ENCODE results near the gene GTPBP2.
A peak's percentile ranks its signal among the peaks of the same experiment; 100 is the strongest.
"Not testable (repeated sequence)": the region's sequence is repeated elsewhere in the genome, so short reads cannot be mapped to it uniquely, and the experiment has no call there.

The GTPBP2 gene

GRCh38 chr6:43658161-43658560 lies 29.1 kb upstream of the GTPBP2 start:
- FAIRE-seq = no peak

- no peak for FAIRE-seq
Measured at GRCh38 chr6:43657221-43657802, 28.2 kb upstream of the GTPBP2 start.

GRCh38 chr6:43652822-43653221 lies 23.8 kb upstream of the GTPBP2 start:
- not testable (repeated sequence) for FAIRE-seq

- no peak for FAIRE-seq
Measured at GRCh38 chr6:43648248-43648647, 19.2 kb upstream of the GTPBP2 start.

GRCh38 chr6:43647613-43648012 lies 18.5 kb upstream of the GTPBP2 start:
- FAIRE-seq = no peak

GRCh38 chr6:43645613-43645964 lies 16.5 kb upstream of the GTPBP2 start:
- no peak for FAIRE-seq

- no peak for FAIRE-seq
Measured at GRCh38 chr6:43644940-43645612, 16.0 kb upstream of the GTPBP2 start, which contains the start of gene RSPH9. Gene RSPH9, plus strand, starts transcription at chr6:43645036. Its CDS starts 63 bp downstream, at chr6:43645099.

GRCh38 chr6:43639984-43640800 lies 11.1 kb upstream of the GTPBP2 start:
- FAIRE-seq = no peak

- FAIRE-seq = no peak
Measured at GRCh38 chr6:43636308-43636659, 7.2 kb upstream of the GTPBP2 start.

- no peak for FAIRE-seq
Measured at GRCh38 chr6:43635387-43636307, 6.6 kb upstream of the GTPBP2 start, which contains the start of gene MAD2L1BP. Gene MAD2L1BP, plus strand, starts transcription at chr6:43635840. Its CDS starts 36 bp downstream, at chr6:43635876.

- no peak for FAIRE-seq
Measured at GRCh38 chr6:43634702-43635303, 5.7 kb upstream of the GTPBP2 start.

- FAIRE-seq = not testable (repeated sequence)
Measured at GRCh38 chr6:43633002-43633401, 3.9 kb upstream of the GTPBP2 start.

- no peak for FAIRE-seq
Measured at GRCh38 chr6:43630980-43631619, 2.0 kb upstream of the GTPBP2 start.

- FAIRE-seq = peak; percentile 86
Measured at GRCh38 chr6:43629505-43630300, 639 bp upstream of the GTPBP2 start.

- no peak for FAIRE-seq
Measured at GRCh38 chr6:43628393-43629103, 516 bp downstream of the GTPBP2 start.

GRCh38 chr6:43627008-43627825 lies 1.8 kb downstream of the GTPBP2 start:
- FAIRE-seq = no peak

- no peak for FAIRE-seq
Measured at GRCh38 chr6:43625393-43625992, 3.6 kb downstream of the GTPBP2 start.

GRCh38 chr6:43624786-43625288 lies 4.2 kb downstream of the GTPBP2 start:
- FAIRE-seq = no peak

All from TTC549 (cell line).